Measurements from ENCODE around the gene RNF115. TPM values are rescaled to one million over a fixed set of nuclear protein-coding genes. Genes with fewer than 3 reads are reported as not detected.

RNF115 gene
- polyA plus RNA-seq, 1 donor from 2014 or later = 22.3 TPM

- no peaks in the 10 kb centered on the region for H3K9me3 ChIP-seq (ENCODE audit: low read length)
- no peaks in the 10 kb centered on the region for H3K27me3 ChIP-seq (ENCODE audit: insufficient read depth, low read depth, low read length)
- H3K9me2 ChIP-seq (ENCODE audit: insufficient read depth, low read length) = no peaks in the 10 kb centered on the region
- no peak overlapping the region for H3K9ac ChIP-seq (ENCODE audit: low read length)
- H4K20me1 ChIP-seq (ENCODE audit: insufficient read depth) = no peaks in the 10 kb centered on the region
- no peak overlapping the region for H2AFZ ChIP-seq (ENCODE audit: low read depth, low read length)
- no peak overlapping the region for H3K4me2 ChIP-seq (ENCODE audit: low read length)
- H3K27ac ChIP-seq (ENCODE audit: low read length) = no peak overlapping the region
- no peak for TF ChIP-seq EZH2 (IDR thresholded peaks at IDR 0.05; ENCODE audit: borderline replicate concordance, insufficient read depth, low read length, poor library complexity, severe bottlenecking)
- TF ChIP-seq TAF1 (IDR thresholded peaks at IDR 0.05; ENCODE audit: low read depth) = no peak
- no peak for TF ChIP-seq MXI1 (conservative IDR thresholded peaks at IDR 0.05; ENCODE audit: poor library complexity, severe bottlenecking)
- no peak for TF ChIP-seq CTCF (IDR thresholded peaks at IDR 0.05; ENCODE audit: poor library complexity, severe bottlenecking)
- no peak for TF ChIP-seq EP300 (conservative IDR thresholded peaks at IDR 0.05; ENCODE audit: poor library complexity, severe bottlenecking)
- no peak for TF ChIP-seq REST (IDR thresholded peaks at IDR 0.05; ENCODE audit: borderline replicate concordance)
- TF ChIP-seq SMC3 (conservative IDR thresholded peaks at IDR 0.05; ENCODE audit: poor library complexity) = no peak
- no peak for TF ChIP-seq POLR2AphosphoS5 (IDR thresholded peaks at IDR 0.05)
- no peak for TF ChIP-seq RAD21 (conservative IDR thresholded peaks at IDR 0.05)
- H3K79me2 ChIP-seq (replicated peaks; ENCODE audit: insufficient read depth, low read length) = no peaks in the 10 kb centered on the region
- H3K4me3 ChIP-seq (ENCODE audit: low read length) = no peak overlapping the region
- H3F3A ChIP-seq (ENCODE audit: insufficient read depth, low read length, poor library complexity, severe bottlenecking) = no peaks in the 10 kb centered on the region
- H3K36me3 ChIP-seq (ENCODE audit: insufficient read depth, low read length) = no peaks in the 10 kb centered on the region
These were observed 45.8 kb downstream of the RNF115 start for GRCh38 chr1:145778146-145778540.

GRCh38 chr1:145777357-145778145 is 46.3 kb downstream of the RNF115 start:
- no peaks in the 10 kb centered on the region for H3K9me2 ChIP-seq (ENCODE audit: insufficient read depth, low read length)
- H3K27me3 ChIP-seq (ENCODE audit: insufficient read depth, low read depth, low read length) = no peaks in the 10 kb centered on the region
- H3K79me2 ChIP-seq (replicated peaks; ENCODE audit: insufficient read depth, low read length) = no peaks in the 10 kb centered on the region
- H3K9ac ChIP-seq (ENCODE audit: low read length) = no peak overlapping the region
- H3K27ac ChIP-seq (ENCODE audit: low read length) = no peak overlapping the region
- H4K20me1 ChIP-seq (ENCODE audit: insufficient read depth) = no peaks in the 10 kb centered on the region
- H3K4me3 ChIP-seq (ENCODE audit: low read length) = no peak overlapping the region
- no peaks in the 10 kb centered on the region for H3K36me3 ChIP-seq (ENCODE audit: insufficient read depth, low read length)
- no peaks in the 10 kb centered on the region for H3K9me3 ChIP-seq (ENCODE audit: low read length)
- no peak for TF ChIP-seq CTCF (IDR thresholded peaks at IDR 0.05; ENCODE audit: poor library complexity, severe bottlenecking)
- TF ChIP-seq POLR2AphosphoS5 (IDR thresholded peaks at IDR 0.05) = no peak
- TF ChIP-seq SMC3 (conservative IDR thresholded peaks at IDR 0.05; ENCODE audit: poor library complexity) = no peak
- no peak for TF ChIP-seq MXI1 (conservative IDR thresholded peaks at IDR 0.05; ENCODE audit: poor library complexity, severe bottlenecking)
- no peak for TF ChIP-seq TAF1 (IDR thresholded peaks at IDR 0.05; ENCODE audit: low read depth)
- TF ChIP-seq RAD21 (conservative IDR thresholded peaks at IDR 0.05) = no peak
- TF ChIP-seq EP300 (conservative IDR thresholded peaks at IDR 0.05; ENCODE audit: poor library complexity, severe bottlenecking) = no peak
- no peak for TF ChIP-seq REST (IDR thresholded peaks at IDR 0.05; ENCODE audit: borderline replicate concordance)
- TF ChIP-seq EZH2 (IDR thresholded peaks at IDR 0.05; ENCODE audit: borderline replicate concordance, insufficient read depth, low read length, poor library complexity, severe bottlenecking) = no peak
- no peaks in the 10 kb centered on the region for H3F3A ChIP-seq (ENCODE audit: insufficient read depth, low read length, poor library complexity, severe bottlenecking)
- no peak overlapping the region for H3K4me2 ChIP-seq (ENCODE audit: low read length)
- no peak overlapping the region for H2AFZ ChIP-seq (ENCODE audit: low read depth, low read length)

All from neural cell (in vitro differentiated cells).